Left renal pelvis (tissue), 4 donors: ENCODE results near the gene FAM171A2. TPM values are rescaled to one million over a fixed set of nuclear protein-coding genes. Genes with fewer than 3 reads are reported as not detected.
"Not testable (repeated sequence)": the region's sequence is repeated elsewhere in the genome, so short reads cannot be mapped to it uniquely, and the experiment has no call there.

Experiments used
- DNase-seq, 4 donors: peaks; one replicate each; pipeline ENCODE4 v3.0.0-alpha.2; 2013; ENCODE audit warnings: low read depth in 4 of 4, low spot score in 3 of 4
- polyA plus RNA-seq, 4 donors: library from polyadenylated mRNA; unstranded; fragments of 120-200 nt; gene quantifications; one replicate each; pipeline ENCODE4 v1.2.1, GENCODE V29; 2013; ENCODE audit not compliant: insufficient read length in 4 of 4

FAM171A2 gene
- polyA plus RNA-seq, 4 donors, result 31.5 to 67.0 (median 43.9) TPM

DNA sequence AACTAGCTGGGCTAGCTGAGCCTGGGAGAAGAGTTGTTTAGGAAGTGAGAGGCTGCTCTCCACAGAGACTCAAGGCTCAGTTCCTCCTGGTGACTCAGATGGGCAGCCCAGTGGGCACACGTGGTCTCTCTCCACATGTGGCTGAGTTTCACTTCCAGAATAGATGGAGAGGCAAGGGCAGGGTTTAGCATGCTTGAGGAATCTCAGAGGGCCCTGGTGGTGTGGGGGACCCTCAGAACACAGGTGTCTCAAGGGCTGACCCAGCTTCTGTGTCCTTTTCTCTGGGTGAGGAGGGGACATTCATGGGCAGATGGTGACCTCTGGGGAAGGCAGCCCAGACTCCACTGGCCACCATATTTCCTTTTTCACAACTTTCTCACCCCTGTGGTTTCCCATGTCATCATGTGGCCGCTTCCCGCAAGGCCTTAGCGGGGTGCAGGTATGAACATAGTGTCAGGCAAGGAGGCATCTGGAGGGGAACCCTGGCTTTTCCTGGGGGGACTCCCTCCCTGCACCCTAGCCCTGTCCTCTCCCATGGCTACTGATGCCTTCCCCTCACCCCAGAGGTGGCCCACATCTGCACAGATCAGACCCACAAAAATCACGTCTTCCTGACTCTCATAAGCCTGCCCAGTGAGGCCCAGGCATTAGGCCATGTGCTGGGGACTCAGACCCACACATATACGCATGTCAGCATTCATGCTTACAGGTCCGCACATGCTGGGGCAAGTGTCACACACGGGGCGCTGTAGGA is 15.2 kb downstream of the FAM171A2 start:
- no peak for DNase-seq

DNA sequence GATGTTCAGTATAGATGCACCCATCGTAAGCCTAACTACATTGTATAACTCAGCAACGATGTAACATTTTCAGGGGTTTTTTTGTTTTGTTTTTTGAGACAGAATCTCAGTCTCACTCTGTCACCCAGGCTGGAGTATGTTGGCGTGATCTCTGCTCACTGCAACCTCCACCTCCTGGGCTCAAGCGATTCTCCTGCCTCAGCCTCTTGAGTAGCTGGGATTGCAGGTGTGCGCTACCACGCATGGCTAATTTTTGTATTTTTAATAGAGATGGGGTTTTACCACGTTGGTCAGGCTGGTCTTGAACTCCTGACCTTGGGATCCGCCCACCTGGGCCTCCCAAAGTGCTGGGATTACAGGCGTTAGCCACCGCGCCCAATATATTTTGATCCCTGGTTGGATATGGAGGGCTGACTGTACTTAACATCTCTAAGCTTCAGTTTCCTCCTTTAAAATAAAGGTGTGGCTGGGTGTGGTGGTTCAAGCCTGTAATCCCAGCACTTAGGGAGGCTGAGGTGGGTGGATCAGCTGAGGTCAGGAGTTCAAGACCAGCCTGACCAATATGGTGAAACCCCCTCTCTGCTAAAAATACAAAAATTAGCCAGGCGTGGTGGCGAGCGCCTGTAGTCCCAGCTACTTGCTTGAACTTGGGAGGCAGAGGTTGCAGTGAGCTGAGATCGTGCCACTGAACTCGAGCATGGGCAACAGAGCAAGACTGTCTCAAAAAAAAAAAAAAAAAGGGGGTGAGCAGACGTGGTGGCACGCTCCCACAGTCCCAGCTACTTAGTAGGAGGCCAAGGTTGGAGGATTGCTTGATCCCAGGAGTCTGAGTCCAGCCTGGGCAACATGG is 16.2 kb downstream of the FAM171A2 start:
- DNase-seq, result not testable (repeated sequence)

DNA sequence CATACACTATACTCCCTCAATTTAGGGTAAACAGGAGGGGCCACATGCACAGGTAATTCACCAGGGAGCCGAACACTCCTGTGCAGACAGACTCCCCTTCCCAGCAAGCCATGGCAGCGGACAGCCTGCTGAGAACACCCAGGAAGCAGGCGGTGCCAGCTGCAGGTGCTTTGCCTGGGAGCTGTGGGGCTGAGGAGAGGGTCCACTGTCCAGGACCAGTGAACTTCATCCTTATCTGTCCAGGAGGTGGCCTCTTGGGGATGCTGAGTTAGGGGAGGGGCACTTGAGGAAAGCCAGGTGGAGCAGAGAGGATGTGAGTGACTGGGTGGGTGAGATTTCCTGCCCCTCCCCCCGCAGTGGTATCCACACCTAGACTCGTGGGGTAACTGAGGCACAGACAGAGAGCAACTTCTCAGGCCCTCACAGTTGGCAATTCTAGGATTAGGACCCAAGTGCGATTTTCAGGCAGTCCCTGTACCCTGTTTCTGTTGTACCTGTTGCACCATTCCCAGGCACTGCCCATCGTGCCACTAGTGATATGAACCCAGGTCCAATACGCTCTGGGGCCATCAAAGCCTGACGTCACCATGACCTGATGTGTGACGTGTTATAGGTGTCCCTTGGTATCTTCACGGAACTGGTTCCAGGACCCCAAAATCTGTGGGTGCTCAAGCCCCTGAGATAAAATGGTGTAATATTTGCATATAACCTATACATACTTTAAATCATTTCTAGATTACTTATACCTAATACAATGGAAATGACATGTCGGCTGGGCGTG is 17.4 kb downstream of the FAM171A2 start:
- DNase-seq, result no peak

DNA sequence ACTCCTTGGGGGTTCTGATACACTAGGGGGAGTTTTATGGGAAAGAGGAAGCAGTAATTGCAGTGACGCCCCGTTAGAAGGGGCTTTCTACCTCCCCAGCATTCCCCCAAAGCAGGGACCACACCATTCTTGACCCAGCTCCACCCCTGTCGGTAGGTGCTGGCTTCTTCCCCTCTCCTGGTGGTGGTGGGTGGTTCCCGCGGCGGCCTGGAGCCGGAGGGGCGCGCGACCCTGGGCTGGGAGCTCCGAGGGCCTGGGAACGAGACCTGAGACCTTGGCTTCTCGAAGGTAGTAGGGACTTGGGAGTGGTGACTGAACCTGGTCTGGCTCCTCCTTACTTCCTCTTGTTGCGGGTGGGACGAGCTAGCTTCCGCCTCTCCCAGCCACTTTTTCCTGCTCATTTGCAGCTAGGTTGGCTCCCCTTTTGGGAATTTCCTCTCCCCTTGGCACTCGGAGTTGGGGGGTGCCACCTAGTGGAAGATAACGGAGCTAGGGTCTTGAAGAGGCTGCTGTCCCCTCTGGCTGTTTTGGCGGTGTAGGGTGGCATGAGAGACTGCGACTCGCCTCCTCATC is 18.1 kb downstream of the FAM171A2 start:
- no peak for DNase-seq

DNA sequence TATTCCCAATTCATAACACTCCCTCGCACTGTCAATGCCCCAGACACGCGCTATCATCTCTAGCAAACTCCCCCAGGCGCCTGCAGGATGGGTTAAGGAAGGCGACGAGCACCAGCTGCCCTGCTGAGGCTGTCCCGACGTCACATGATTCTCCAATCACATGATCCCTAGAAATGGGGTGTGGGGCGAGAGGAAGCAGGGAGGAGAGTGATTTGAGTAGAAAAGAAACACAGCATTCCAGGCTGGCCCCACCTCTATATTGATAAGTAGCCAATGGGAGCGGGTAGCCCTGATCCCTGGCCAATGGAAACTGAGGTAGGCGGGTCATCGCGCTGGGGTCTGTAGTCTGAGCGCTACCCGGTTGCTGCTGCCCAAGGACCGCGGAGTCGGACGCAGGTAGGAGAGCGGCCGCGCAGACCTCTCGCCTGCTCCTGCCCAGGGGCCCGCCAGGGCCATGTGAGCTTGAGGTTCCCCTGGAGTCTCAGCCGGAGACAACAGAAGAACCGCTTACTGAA is 18.7 kb downstream of the FAM171A2 start, which contains the start of gene GRN:
TSS of gene GRN (plus strand) at position 364 of the 515 bp plus-strand sequence. CDS start 3,863 bp downstream, outside the sequence.
- peak; percentile 97 to 99 (median 98) for DNase-seq

DNA sequence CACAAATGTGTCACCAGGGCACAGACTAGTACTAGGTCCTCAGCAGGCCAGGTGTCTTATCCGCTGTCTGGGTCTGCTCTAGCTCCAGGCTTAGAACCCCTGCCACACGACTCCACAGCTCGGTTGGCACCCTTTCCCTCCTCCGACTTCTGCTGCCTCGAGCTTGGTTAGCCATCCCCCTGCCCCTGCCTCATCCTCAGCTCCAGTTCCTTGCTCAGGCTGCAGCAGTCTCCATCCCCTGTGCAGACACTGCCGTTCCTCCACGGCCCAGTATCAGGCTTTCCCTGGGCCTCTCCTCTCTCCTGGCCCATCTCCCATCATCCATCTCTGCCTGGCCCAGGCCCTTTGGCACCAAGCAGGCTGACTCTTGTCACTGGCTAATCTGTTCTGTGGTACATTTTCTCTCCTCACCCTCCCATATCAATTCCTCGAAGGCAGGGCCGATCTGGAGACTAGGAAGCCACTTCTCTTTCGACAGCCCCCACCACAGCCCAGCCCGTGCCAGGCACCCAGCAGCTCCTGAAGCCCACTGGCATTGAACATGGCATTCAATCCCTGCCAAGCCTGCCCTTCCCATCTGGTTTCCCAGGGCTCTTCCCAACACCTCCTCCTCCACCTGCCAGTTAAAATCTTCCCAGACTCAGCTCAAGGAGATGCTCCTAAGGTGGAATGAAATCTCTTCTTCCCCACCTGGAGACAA is 20.0 kb downstream of the FAM171A2 start:
- no peak for DNase-seq

DNA sequence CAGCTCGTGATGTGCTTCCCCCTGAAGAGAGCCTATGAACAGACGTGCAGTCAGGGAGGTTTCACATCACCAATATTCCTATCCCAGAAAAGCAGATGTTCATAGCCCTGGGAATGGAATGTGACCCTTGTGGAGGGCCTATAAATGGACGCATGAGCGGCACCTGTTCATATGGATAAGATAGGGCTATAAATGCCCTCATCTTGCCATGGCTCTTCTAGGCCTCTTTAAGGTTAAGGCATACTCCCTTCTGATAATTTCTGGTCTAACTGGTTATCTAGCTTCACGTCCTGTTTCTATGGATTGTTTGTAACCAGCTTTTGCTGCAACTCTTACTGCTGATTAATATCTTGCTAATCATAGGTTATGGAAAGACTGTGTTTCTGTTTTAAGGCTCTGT is 23.1 kb downstream of the FAM171A2 start:
- DNase-seq, result not testable (repeated sequence)

DNA sequence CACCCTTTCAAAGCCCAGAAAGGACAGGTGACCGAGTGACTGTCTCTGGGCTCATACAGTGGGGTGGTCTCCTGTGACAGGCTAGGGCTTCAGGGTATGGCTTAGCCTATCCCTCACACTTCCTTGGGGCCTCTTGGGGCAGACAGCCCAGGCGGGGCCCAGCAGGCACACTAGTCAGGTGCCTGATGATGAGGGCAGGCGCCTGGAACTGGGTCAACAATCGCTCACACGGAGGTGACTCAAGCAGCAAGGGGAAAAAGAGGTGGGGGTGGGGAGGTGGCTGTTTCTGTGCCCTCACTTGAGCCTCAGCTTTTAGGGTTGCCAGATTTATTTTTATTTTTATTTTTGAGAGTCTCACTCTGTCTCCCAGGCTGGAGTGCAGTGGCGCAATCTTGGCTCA is 25.0 kb downstream of the FAM171A2 start:
- no peak for DNase-seq

DNA sequence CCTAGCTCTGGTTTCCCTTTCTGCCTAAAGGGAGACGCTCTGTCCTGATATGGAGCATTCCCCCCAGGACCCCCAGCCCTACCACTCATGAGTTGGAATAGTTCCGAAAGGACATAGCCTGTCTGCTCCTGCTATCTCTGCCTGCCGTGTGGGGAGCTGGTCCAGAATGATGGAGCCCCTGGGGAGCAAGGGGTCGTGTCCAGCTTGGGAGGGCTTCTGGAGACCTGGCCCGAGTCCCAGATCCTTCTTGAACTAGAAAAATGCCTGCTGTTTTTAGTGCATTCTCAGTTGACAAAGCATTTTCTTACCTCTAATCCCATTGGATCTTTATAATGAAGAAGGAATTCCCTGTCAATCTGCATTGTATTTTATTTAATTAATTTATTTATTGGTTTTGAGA is 27.7 kb downstream of the FAM171A2 start:
- DNase-seq, result no peak

DNA sequence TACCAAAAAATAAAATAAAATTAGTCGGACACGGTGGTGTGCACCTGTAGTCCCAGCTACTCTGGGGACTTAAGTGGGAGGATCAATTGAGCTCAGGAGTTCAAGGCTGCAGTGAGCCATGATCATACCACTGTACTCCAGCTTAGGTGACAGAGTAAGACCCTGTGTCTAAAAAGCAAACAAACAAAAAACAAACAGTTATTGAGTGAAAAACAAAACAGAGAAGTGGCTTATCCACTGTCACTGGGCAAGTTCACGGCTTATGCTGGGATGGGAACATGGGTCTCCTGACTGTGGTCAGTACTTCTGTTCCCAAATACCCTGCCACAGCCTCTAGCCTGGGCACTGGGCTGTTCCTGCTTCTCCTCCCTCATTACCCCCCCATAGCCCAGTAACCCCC is 28.1 kb downstream of the FAM171A2 start:
- DNase-seq, result no peak

DNA sequence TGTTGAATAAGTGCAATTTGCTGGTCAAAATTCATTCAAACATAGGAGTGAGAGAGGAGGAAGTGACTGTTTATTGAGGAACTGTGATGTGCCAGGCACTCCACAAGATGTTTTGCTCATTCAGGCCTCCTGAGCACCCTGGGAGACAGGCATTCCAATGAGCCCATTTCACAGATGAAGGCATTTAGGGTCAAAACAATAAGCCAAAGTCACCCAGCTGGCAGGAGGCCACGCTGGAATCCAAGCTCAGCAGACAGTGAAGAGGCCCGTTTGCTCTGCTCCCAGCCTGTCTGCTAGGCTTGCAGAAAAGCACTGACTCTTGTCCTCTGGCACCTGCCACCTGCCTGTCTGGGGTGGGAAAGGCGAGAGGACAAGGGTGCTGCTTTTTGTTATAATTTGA is 28.9 kb downstream of the FAM171A2 start:
- no peak for DNase-seq

DNA sequence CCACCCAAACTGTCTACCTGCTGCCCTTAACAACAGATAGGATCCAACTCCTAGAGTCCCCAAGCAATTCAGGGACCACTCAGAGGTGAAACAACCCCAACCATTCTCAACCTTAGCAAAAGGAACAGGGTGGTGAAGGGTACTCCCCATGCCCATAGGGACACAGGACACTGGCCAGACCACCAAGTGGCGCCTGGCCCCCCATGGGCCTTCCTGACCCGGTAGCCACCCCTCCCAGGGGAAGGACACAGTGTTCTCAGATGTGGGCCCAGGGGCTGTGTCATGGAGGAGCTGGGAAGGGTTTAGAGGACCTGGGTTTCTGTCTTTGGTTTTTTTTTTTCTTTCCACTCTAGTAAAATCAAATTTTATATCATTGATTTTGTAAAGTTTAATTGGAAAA is 29.3 kb downstream of the FAM171A2 start:
- no peak for DNase-seq

DNA sequence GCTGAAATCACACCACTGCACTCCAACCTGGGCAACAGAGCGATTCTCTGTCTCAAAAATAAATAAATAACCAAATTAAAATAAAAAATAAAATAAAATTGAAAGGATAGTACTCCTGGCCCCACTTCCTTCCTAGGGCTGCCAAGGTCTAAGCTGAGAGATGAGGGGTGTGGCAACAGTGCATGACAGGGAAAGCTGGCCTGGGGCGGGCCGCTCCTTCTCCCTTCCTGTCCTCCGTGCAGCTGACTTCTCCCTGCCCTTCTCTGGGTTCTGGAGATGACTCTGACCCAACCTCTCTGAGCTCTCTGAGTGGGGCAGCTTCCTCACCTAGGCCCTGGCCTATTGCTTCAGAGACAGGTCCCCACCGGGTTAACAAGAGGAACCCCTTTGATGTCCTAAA is 30.3 kb downstream of the FAM171A2 start:
- DNase-seq, result no peak

DNA sequence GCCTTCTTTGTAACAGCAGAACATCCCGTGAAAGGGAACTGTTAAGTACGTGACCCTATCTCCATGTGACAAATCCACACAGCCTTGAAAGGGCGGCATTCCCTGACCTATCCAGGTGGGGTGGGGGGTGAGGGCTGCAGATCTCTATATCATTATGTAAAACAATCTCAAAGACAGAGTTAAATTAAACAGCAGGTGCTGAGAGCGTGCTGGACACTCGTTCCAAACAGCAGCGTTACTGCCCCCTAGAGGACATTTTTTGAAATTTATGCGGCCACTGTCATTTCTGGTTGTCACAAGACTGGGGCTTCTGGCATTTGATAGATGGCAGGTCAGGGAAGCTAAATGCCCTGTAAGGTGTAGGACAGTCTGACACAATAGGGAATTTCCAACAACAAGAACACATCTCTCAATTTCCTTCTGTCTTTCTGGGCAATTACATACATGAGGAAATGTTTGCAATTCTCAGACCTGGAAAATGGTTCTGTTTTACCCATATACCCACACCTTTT is 32.3 kb downstream of the FAM171A2 start:
- DNase-seq, result peak in 1 of 4 donors; percentile 65

DNA sequence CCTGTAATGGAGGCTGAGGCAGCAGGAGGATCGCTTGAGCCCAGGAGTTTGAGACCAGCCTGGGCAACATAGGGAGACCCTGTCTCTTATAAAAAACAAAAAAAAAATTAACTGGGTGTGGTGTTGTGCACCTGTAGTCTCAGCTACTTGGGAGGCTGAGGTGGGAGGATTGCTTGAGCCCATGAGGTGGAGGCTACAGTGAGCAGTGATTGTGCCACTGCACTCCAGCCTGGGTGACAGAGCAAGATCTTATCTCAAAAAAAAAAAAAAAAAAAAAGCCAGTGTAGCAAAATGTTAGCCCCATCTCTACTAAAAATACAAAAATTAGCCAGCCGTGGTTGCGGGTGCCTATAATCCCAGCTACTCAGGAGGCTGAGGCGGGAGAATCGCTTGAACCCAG is 33.4 kb downstream of the FAM171A2 start:
- not testable (repeated sequence) for DNase-seq

DNA sequence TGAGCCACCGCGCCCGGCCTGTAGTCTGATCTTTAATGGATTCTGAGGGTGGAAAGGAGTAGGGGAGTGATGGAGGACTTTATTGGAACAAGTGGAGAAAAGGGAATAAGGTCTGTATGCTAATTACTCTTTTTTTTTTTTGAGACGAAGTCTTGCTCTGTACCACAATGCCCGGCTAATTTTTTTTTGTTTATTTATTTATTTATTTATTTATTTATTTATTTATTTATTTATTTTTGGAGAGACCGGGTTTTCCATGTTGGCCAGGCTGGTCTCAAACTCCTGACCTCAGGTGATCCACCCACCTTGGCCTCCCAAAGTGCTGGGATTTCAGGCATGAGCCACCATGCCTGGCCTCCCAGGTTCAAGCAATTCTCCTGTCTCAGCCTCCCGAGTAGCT is 34.1 kb downstream of the FAM171A2 start:
- DNase-seq, result not testable (repeated sequence)

DNA sequence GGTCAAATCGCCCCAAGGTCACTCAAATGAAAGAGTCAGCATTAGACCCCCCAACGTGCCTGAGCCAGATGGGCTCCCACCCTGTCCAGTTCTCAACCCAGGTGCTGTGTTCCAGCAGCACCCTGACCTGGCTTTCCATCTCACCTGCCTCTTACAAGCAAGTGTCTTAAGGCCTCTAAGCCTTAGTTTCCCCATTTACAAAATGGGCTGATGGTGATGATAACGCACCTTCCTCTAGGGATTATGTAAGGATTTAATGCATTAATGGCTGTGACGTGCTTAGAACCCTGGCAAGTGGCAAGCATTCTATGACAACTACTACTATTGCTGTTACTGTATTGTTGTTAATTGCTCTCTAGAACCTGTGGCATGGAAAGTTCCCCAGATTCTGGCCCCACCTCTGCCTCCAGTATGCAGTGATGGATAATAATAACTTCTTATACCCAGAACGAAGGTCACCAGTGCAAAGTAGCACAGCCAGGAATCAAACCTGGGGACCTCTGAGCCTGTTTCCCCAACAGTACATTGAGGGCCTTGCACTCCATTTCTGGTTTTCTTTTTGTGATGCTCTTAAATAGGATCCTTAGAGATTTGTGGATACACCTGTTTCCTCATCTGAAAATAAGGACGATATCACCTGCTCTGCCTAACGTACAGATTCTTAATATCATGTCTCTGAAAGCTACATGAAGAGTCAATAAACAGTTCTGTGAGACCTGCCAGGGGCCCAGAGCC is 35.8 kb downstream of the FAM171A2 start:
- no peak for DNase-seq

DNA sequence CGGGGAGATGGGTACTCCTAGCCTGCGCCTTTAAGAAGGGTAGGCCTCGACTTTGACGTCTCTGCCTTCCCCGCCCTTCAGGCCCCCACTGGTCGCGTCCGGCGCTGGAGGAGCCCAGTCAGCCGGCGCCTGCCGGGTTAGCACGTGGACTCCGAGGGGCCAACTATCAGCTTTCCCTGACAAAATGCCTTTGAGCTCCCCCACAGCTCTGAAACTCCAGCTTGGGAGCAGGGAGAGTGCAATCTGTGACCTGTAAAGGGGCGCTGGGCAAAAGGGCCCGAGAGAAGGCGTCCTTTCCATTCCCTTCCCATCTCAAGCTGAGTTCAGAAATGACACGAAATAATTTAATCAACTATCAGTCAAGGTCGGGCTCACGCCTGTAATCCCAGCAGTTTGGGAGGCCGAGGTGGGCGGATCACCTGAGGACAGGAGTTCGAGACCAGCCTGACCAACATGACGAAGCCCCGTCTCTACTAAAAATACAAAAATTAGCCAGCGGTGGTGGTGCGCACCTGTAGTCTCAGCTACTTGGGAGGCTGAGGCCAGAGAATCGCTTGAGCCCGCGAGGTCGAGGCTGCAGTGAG is 36.7 kb downstream of the FAM171A2 start:
- DNase-seq, result peak; percentile 81 to 96 (median 92)
